Natural killer cell (primary cell): ENCODE measurements around the gene PPIL1. TPM values are rescaled to one million over a fixed set of nuclear protein-coding genes. Genes with fewer than 3 reads are reported as not detected.

ENCODE experiments used
- ATAC-seq, 3 donors: fragments of 150-1000 bp in 2 of 3; fragments of 200-7000 bp in 1 of 3; cut with Tn5 transposase; 1 replicate in 1 of 3; 2 replicates in 2 of 3; pipeline ENCODE4 v1.10.0; 2021; ENCODE audit warnings: mild to moderate bottlenecking in 2 of 3, moderate library complexity in 2 of 3
- DNase-seq, 2 donors: peaks; one replicate each; pipeline versions ENCODE4 v3.0.0 to v3.0.0-alpha.2; 2013 to 2021; ENCODE audit warnings: mixed read lengths in 1 of 2
- H3K27ac ChIP-seq: one replicate; pipeline ENCODE4 v1.5.1; 2013; ENCODE audit warnings: mild to moderate bottlenecking, low read length
- H3K27me3 ChIP-seq: one replicate; pipeline ENCODE4 v1.6.1; 2013; ENCODE audit warnings: low read length; ENCODE audit not compliant: control insufficient read depth, insufficient read depth
- H3K36me3 ChIP-seq: one replicate; pipeline ENCODE4 v1.6.1; 2013; ENCODE audit warnings: low read length; ENCODE audit not compliant: control insufficient read depth, insufficient read depth
- H3K4me1 ChIP-seq: one replicate; pipeline ENCODE4 v1.6.1; 2013; ENCODE audit warnings: low read length; ENCODE audit not compliant: control insufficient read depth, insufficient read depth
- H3K4me3 ChIP-seq: one replicate; pipeline ENCODE4 v1.5.1; 2013; ENCODE audit warnings: low read length
- H3K9me3 ChIP-seq: one replicate; pipeline ENCODE4 v1.6.1; 2013; ENCODE audit warnings: low read length; ENCODE audit not compliant: control insufficient read depth, insufficient read depth
- H3K27ac Mint-ChIP-seq, 2 donors: one replicate each; pipeline ENCODE4 v1.8.0; 2022; ENCODE audit warnings: mild to moderate bottlenecking in 2 of 2, mixed read lengths in 2 of 2, moderate library complexity in 1 of 2
- H3K27me3 Mint-ChIP-seq, 2 donors: one replicate each; pipeline ENCODE4 v1.8.0; 2022; ENCODE audit warnings: low read depth in 2 of 2, mixed read lengths in 2 of 2
- H3K36me3 Mint-ChIP-seq: one replicate; pipeline ENCODE4 v1.8.0; 2022; ENCODE audit warnings: mixed read lengths
- H3K4me1 Mint-ChIP-seq, 2 donors: one replicate each; pipeline ENCODE4 v1.8.0; 2022; ENCODE audit warnings: mixed read lengths in 2 of 2
- H3K4me3 Mint-ChIP-seq: one replicate; pipeline ENCODE4 v1.8.0; 2022; ENCODE audit warnings: mild to moderate bottlenecking, moderate library complexity, mixed read lengths
- H3K9me3 Mint-ChIP-seq, 2 donors: one replicate each; pipeline ENCODE4 v1.8.0; 2022; ENCODE audit warnings: mixed read lengths in 2 of 2
- WGBS: methylation state at CpG from one replicate; pipeline ENCODE4 v1.1.7; 2013; ENCODE audit warnings: missing lambda C conversion rate; ENCODE audit not compliant: insufficient coverage; 5-methylcytosine and 5-hydroxymethylcytosine counted together
- intact Hi-C: fragments of 100-400 bp; cut with micrococcal nuclease; formaldehyde crosslinking; loops from one replicate; pipeline ENCODE4 v1.14.2; 2022
- total RNA-seq, 4 donors: library from RNA; stranded (reverse); fragments of 120-200 nt in 1 of 4; gene quantifications; one replicate each; pipeline versions ENCODE4 v1.2.3 to v1.2.4, GENCODE V29; 2013 to 2022
- TF ChIP-seq, protein P1 (sequence below): fragments of 200-600 bp; IDR thresholded peaks from one replicate; pipeline ENCODE4 v1.8.0; 2022; ENCODE audit warnings: antibody characterized with exemption

Gene PPIL1
- total RNA-seq, 3 donors from 2014 or later (not counting 1 experiment from before 2014, with no cell fraction given): 2.6 to 5.2 (median 5.1) TPM

DNA sequence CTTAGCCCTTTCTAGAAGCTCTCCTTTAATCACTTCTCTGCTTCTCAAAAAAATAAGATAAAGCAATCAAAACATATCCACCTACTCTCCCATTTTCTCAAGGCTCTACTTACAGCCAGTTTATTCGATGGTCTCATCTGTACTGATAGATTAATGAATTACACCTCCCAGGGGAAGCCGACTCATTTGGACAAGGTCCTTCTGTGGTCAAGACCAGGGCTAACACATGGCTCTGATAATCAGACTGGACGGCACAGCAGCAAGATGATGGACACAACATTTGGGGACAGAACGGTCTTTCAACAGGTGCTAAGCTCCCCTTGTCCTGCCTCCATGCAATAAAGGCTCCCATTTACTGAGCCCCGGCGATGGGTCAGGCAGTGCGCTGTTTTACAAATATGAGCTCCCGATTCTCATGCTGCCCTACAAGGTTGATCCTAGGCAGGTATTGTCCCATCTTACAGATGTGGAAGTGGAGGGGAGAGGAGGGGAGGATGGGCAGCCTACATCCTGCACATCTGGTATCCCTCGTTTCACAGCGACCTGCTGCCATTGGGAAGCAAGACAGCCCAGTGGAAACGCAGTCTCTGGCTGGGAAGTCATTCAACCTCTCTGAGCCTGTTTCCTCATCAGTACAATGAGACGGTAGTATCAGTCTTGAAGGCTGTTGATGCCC, 51.0 kb downstream of the PPIL1 start:
- no peak overlapping the region for H3K27ac Mint-ChIP-seq
- Histone ChIP-seq H3K27ac (no peak overlapping the region), H3K4me1 (peaks cover 11% of the 10 kb centered on the region), H3K27me3 (no peaks in the 10 kb centered on the region), H3K9me3 (no peaks in the 10 kb centered on the region), H3K36me3 (no peaks in the 10 kb centered on the region), H3K4me3 (no peak overlapping the region)
- no peaks in the 10 kb centered on the region for H3K9me3 Mint-ChIP-seq
- H3K27me3 Mint-ChIP-seq: peaks cover 0 to 3% of the 10 kb centered on the region in 2 donors
- 95% methylated on average over 12 of the region's 12 CpGs for WGBS
- intact Hi-C loops: no loop called here
- peaks cover 8 to 20% of the 10 kb centered on the region in 2 donors for H3K4me1 Mint-ChIP-seq
- DNase-seq (no peak), ATAC-seq (no peak)
- no peaks in the 10 kb centered on the region for H3K36me3 Mint-ChIP-seq
- TF ChIP-seq, protein P1, sequence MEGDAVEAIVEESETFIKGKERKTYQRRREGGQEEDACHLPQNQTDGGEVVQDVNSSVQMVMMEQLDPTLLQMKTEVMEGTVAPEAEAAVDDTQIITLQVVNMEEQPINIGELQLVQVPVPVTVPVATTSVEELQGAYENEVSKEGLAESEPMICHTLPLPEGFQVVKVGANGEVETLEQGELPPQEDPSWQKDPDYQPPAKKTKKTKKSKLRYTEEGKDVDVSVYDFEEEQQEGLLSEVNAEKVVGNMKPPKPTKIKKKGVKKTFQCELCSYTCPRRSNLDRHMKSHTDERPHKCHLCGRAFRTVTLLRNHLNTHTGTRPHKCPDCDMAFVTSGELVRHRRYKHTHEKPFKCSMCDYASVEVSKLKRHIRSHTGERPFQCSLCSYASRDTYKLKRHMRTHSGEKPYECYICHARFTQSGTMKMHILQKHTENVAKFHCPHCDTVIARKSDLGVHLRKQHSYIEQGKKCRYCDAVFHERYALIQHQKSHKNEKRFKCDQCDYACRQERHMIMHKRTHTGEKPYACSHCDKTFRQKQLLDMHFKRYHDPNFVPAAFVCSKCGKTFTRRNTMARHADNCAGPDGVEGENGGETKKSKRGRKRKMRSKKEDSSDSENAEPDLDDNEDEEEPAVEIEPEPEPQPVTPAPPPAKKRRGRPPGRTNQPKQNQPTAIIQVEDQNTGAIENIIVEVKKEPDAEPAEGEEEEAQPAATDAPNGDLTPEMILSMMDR: no peak
- no peak overlapping the region for H3K4me3 Mint-ChIP-seq

DNA sequence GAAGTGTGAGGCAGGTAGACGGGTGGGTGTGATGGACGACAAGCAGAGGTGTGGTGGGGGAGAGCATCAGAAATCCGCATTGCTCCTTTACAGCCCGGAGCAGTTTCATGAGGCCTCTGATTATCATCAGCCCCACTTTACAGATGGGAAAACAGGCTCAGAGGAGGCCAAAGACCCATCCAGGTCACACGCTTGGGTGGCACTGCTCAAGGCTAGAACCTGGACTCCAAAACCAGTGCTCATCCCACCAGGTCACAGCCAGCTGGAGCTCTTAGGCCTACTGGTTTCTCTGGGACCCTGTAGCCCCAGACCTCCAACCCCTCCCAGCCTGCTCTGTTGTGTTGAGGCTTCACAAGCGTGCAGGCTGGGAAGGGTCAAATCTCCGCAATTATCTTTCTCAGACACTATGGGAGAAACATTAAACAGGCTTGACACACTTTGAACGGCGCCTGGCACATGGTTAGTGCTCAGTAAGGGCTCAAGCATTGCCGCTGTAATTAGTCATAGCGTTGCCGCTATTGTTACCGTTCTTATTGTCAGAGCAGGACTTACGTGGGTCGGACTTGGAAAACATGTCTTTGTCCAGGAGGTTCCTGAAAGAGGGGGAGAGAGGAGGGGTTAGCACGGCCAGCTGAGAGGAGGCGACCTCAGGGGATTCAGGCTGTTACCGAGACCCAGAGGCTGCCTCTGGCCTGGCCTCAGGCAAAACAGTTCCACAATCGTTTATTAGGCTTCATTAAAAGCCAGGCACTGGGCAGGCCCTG, 51.9 kb downstream of the PPIL1 start:
- no peak overlapping the region for H3K4me3 ChIP-seq
- ATAC-seq (no peak), DNase-seq (no peak)
- intact Hi-C loops: no loop called here
- H3K36me3 Mint-ChIP-seq: no peaks in the 10 kb centered on the region
- no peak overlapping the region for H3K27ac Mint-ChIP-seq
- 89% methylated on average over 19 of the region's 19 CpGs for WGBS
- H3K27me3 Mint-ChIP-seq: peaks cover 0 to 3% of the 10 kb centered on the region in 2 donors
- no peak overlapping the region for H3K27ac ChIP-seq
- no peaks in the 10 kb centered on the region for H3K9me3 Mint-ChIP-seq
- no peaks in the 10 kb centered on the region for H3K9me3 ChIP-seq
- no peaks in the 10 kb centered on the region for H3K27me3 ChIP-seq
- peaks cover 7% of the 10 kb centered on the region for H3K4me1 ChIP-seq
- H3K36me3 ChIP-seq: no peaks in the 10 kb centered on the region
- H3K4me3 Mint-ChIP-seq: no peak overlapping the region
- H3K4me1 Mint-ChIP-seq: peaks cover 4 to 16% of the 10 kb centered on the region in 2 donors
- TF ChIP-seq, protein P1: no peak

DNA sequence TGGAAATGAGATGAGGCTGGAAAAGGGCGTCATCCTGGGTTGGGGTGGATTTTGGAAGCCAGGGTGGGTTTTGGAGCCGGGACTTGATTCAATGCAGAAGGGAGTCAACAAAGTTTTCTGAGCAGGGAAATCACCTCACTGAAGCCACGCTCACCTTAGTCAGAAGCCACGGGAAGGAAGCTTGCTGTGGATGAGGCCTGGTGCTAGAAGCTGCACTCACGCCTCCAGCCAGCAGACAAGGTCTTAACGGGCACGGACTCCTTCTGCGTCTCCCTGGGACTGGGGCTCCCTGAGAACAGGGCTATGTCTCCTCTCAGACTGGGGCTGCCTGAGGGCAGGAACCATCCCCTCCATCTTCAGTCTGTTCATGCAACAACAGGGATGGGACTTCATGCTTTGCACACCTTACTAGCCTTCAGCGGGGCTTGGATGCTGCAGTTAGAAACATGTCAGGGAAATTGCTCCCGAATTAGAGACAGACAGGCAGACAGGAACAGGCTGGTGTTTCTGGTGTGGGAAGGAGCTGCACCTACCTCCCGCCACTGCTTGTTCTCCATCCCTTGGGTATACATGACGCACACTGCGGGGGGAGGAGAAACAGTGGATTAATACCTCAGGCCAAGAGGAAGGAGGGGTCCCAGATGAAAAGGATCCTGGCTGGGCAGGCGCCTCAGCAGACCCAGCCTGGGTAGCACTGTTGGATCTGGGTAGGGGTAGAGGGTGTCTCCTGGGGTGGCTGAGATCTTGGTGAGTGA, 52.8 kb downstream of the PPIL1 start:
- Histone ChIP-seq H3K4me1 (no peaks in the 10 kb centered on the region), H3K36me3 (no peaks in the 10 kb centered on the region), H3K9me3 (no peaks in the 10 kb centered on the region), H3K4me3 (no peak overlapping the region), H3K27ac (no peak overlapping the region), H3K27me3 (no peaks in the 10 kb centered on the region)
- peak in 1 of 3 donors; percentile 39 for ATAC-seq
- peaks cover 0 to 3% of the 10 kb centered on the region in 2 donors for H3K27me3 Mint-ChIP-seq
- TF ChIP-seq, protein P1: no peak
- WGBS: 67% methylated on average over 14 of the region's 14 CpGs
- H3K4me3 Mint-ChIP-seq: no peak overlapping the region
- peaks cover 0 to 8% of the 10 kb centered on the region in 2 donors for H3K4me1 Mint-ChIP-seq
- no peak for DNase-seq
- no peak overlapping the region for H3K27ac Mint-ChIP-seq
- no peaks in the 10 kb centered on the region for H3K36me3 Mint-ChIP-seq
- intact Hi-C loops: no loop called here
- no peaks in the 10 kb centered on the region for H3K9me3 Mint-ChIP-seq
